ENCODE measurements around the gene FIP1L1.
"Not testable (repeated sequence)": the region's sequence is repeated elsewhere in the genome, so short reads cannot be mapped to it uniquely, and the experiment has no call there.

FIP1L1 gene

DNA sequence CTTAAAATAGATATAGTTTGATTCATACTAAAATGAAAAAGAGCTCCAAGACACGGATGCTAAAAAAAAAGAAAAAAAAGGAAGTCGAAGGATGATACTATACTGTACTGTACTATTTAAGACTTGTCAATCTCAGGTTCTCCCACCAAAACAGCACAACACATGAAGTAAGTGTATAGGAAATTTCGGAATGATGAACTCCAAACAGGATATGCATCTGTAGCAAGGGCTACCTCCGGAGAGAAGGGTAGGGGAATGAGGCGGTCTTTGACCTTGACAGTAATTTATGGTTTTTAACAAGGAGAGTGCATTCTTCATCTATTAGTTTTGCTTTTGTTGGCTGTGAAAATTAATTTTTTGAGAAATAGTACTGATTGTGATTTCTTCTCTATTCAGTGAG is 541 bp upstream of the FIP1L1 start:
- DNase-seq (ENCODE audit: insufficient read length, low spot score) (no peak), FAIRE-seq (no peak)
- TF ChIP-seq CTCF (IDR thresholded peaks at IDR 0.05; ENCODE audit: insufficient read depth, missing control alignments): no peak

DNA sequence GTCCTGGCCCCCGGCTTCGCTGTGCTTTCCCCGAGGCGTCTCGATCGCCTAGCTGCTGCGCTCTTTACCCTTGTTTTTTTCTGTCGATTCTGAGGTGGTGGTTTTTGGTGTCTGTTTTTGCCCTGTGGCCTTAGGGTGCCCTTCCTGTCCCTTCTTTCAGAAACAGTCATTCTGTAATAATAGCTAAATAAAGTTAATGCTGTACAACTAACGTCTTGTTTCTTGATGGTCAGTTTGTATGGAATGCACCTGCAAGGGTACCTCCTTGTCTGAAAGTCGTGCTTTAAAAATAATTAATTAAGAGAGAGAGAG is 686 bp downstream of the FIP1L1 start:
- no peak for TF ChIP-seq CTCF (IDR thresholded peaks at IDR 0.05; ENCODE audit: insufficient read depth, missing control alignments)
- DNase-seq (ENCODE audit: insufficient read length, low spot score): no peak
- FAIRE-seq: no peak

DNA sequence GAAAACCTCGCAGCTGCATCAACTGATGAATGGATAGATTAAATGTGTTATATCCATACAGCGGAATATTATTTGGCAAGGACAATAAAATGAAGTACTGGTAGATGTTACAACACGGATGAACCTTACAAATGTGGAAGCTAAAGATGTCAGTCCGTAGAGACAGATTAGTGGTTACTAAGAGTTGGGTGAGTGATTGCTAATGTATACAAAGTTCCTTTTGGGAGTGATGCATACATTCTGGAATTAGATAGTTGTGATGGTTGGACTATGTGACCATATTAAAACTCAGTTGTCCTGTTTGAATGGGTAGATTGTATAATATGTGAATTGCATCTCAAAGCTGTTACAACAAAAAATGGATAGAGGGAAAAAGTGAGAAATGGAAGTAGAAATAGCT is 2.8 kb downstream of the FIP1L1 start:
- FAIRE-seq (no peak), DNase-seq (ENCODE audit: insufficient read length, low spot score) (no peak)
- no peak for TF ChIP-seq CTCF (IDR thresholded peaks at IDR 0.05; ENCODE audit: insufficient read depth, missing control alignments)

- not testable (repeated sequence) for DNase-seq (ENCODE audit: insufficient read length, low spot score); FAIRE-seq
Observed at GRCh38 chr4:53409479-53409878, 32.0 kb downstream of the FIP1L1 start.

GRCh38 chr4:53419208-53419607 is 41.8 kb downstream of the FIP1L1 start:
- DNase-seq (ENCODE audit: insufficient read length, low spot score): no peak
- no peak for TF ChIP-seq CTCF (IDR thresholded peaks at IDR 0.05; ENCODE audit: insufficient read depth, missing control alignments)
- no peak for FAIRE-seq

GRCh38 chr4:53421791-53422190 is 44.4 kb downstream of the FIP1L1 start:
- FAIRE-seq: no peak
- TF ChIP-seq CTCF (IDR thresholded peaks at IDR 0.05; ENCODE audit: insufficient read depth, missing control alignments): no peak
- DNase-seq (ENCODE audit: insufficient read length, low spot score): no peak

DNA sequence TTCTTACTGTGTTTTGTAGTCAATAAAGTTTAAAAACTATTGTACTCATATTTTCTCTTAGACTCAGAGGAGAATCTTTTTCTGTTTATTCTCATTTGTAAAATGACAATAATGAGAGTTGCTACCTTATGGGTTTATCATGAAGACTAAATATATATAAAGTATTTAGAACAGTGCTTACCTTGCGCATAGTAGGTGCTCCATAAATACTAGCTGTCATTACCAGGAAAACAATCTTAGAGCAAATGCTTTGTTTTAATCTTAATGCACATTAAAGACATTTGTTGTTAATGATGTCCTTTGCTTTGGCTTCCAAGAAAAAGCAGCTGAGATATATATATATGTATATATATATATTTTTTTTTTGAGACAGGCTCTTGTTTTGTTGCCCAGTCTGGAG is 44.9 kb downstream of the FIP1L1 start:
- FAIRE-seq (no peak), DNase-seq (ENCODE audit: insufficient read length, low spot score) (no peak)
- TF ChIP-seq CTCF (IDR thresholded peaks at IDR 0.05; ENCODE audit: insufficient read depth, missing control alignments): no peak

DNA sequence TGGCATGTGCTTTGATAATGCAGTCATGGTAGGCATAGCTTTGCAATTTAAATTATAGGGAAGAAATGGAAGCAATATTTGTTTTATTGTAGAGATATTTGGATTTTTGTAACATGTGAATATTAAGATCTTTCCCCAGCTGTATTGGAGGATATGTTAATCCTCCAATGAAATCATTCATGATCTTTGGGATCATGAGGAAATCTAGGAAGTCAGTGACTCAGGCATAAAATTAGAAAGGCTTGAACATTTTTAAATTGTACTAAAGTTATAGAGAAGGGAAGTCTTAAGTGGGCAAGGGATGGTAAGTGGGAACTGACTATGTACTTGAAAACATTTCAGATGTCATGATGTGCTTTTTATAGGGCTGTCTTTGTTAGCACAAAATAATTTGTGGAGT is 46.8 kb downstream of the FIP1L1 start:
- FAIRE-seq: no peak
- DNase-seq (ENCODE audit: insufficient read length, low spot score): no peak

More for the DNA sequence above, 46.8 kb downstream of the FIP1L1 start:
- TF ChIP-seq CTCF (IDR thresholded peaks at IDR 0.05; ENCODE audit: insufficient read depth, missing control alignments): no peak

Measured in D721Med (cell line).